MCF 10A (cell line): Measurements from ENCODE around the gene LOXL4. TPM values are rescaled to one million over a fixed set of nuclear protein-coding genes. Genes with fewer than 3 reads are reported as not detected.

ENCODE experiments used
- BruUV-seq: library from RNA; stranded (reverse); fragments of 400-500 nt; replicated peaks from 2 replicates; lab custom pipeline; 2021; lab: Mats Ljungman, UMichigan
- CTCF ChIA-PET: fragments of 300-600 bp; sonication (Branson Sonifier 250); formaldehyde crosslinking; extraction: SDS; loops from one replicate; lab custom pipeline; 2021; ENCODE audit warnings: antibody characterized with exemption, inconsistent platforms; lab: Yijun Ruan, JAX
- POLR2A ChIA-PET: fragments of 300-600, 350-650 bp; sonication (Branson Sonifier 250); formaldehyde crosslinking; extraction: SDS; loops from one replicate; lab custom pipeline; 2020; ENCODE audit warnings: antibody characterized with exemption, inconsistent platforms; lab: Yijun Ruan, JAX
- DNase-seq: peaks from one replicate; pipeline ENCODE4 v3.0.0-alpha.2; 2018; ENCODE audit not compliant: unreplicated experiment
- H3K27ac Mint-ChIP-seq: one replicate; pipeline ENCODE4 v1.8.0; 2022; ENCODE audit warnings: mild to moderate bottlenecking, low read depth, mixed read lengths; ENCODE audit not compliant: unreplicated experiment
- H3K27me3 Mint-ChIP-seq: one replicate; pipeline ENCODE4 v1.8.0; 2022; ENCODE audit warnings: mixed read lengths; ENCODE audit not compliant: insufficient read depth, unreplicated experiment
- H3K36me3 Mint-ChIP-seq: one replicate; pipeline ENCODE4 v1.8.0; 2022; ENCODE audit warnings: mild to moderate bottlenecking, moderate library complexity, mixed read lengths; ENCODE audit not compliant: insufficient read depth, unreplicated experiment
- H3K4me1 Mint-ChIP-seq: one replicate; pipeline ENCODE4 v1.8.0; 2022; ENCODE audit warnings: mixed read lengths; ENCODE audit not compliant: insufficient read depth, unreplicated experiment
- H3K4me3 Mint-ChIP-seq: one replicate; pipeline ENCODE4 v1.8.0; 2022; ENCODE audit warnings: mild to moderate bottlenecking, moderate library complexity, mixed read lengths; ENCODE audit not compliant: unreplicated experiment
- H3K9me3 Mint-ChIP-seq: one replicate; pipeline ENCODE4 v1.8.0; 2022; ENCODE audit warnings: mixed read lengths; ENCODE audit not compliant: unreplicated experiment
- CTCF ChIP-seq: fragments of 200-600 bp; IDR thresholded peaks from one replicate; pipeline ENCODE4 v1.8.0; 2022; ENCODE audit warnings: antibody characterized with exemption, mild to moderate bottlenecking; ENCODE audit not compliant: unreplicated experiment
- intact Hi-C: fragments of 100-400 bp; cut with micrococcal nuclease; formaldehyde crosslinking; loops from 2 replicates; pipeline ENCODE4 v1.14.1; 2022
- total RNA-seq: library from RNA; stranded (reverse); gene quantifications from 2 replicates; pipeline ENCODE4 v1.2.3, GENCODE V29; 2022

LOXL4 gene
- total RNA-seq, 1 experiment from 2014 or later, result not detected

DNA sequence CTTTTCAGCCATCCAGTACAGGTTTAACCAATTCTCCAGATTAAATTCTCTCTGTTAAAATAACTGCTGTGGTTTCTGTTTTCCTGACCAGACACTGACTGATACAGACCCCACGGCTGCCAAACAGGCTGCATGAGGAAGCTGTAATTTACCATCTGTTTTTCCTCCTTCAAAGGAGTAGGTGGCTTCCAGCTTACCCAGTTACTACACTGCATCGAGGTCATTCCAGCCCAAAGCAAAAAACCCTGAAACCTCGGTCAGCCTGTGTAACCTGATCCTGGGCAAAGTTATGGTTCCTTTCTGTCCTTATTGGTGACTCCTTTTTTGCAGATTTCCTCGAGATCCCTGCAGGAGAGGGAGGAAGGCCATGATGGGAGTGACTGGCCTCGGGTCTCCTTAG is 27.9 kb upstream of the LOXL4 start:
- Mint-ChIP-seq H3K4me3 (no peak overlapping the region), H3K27ac (no peak overlapping the region), H3K27me3 (peaks cover 12% of the 10 kb centered on the region), H3K9me3 (no peaks in the 10 kb centered on the region), H3K4me1 (peaks cover 20% of the 10 kb centered on the region), H3K36me3 (no peaks in the 10 kb centered on the region)
- DNase-seq, result peak; percentile 11
- ChIA-PET POLR2A (interaction anchor here (1.2 kb wide), 1 partner anchor 14 kb away, joined by 5 read pairs; no protein-coding TSS in a partner anchor), CTCF (interaction anchor here (0.7 to 3.1 kb wide), 8 partner anchors 10 to 130 kb away, joined by 3 to 18 read pairs (median 8); no protein-coding TSS in a partner anchor)
- intact Hi-C loops, result no loop called here
- BruUV-seq, result no TSS peak
- TF ChIP-seq CTCF, result no peak

- no peak overlapping the region for H3K4me3 Mint-ChIP-seq
- CTCF ChIA-PET, result interaction anchor here (0.7 to 3.1 kb wide), 6 partner anchors 10 to 129 kb away, joined by 3 to 18 read pairs (median 6); no protein-coding TSS in a partner anchor
Measured at GRCh38 chr10:98295401-98295811, 27.4 kb upstream of the LOXL4 start.

GRCh38 chr10:98294270-98294627 is 26.3 kb upstream of the LOXL4 start:
- H3K4me1 Mint-ChIP-seq, result peaks cover 20% of the 10 kb centered on the region
- no peaks in the 10 kb centered on the region for H3K9me3 Mint-ChIP-seq
- ChIA-PET POLR2A (no interaction called here), CTCF (interaction anchor here (0.6 to 2.8 kb wide), 7 partner anchors 9 to 1162 kb away, joined by 3 to 18 read pairs (median 3); no protein-coding TSS in a partner anchor)
- DNase-seq, result no peak
- H3K27me3 Mint-ChIP-seq, result peaks cover 11% of the 10 kb centered on the region
- no peak overlapping the region for H3K27ac Mint-ChIP-seq
- no peaks in the 10 kb centered on the region for H3K36me3 Mint-ChIP-seq
- BruUV-seq, result no TSS peak
- no peak overlapping the region for H3K4me3 Mint-ChIP-seq
- no peak for TF ChIP-seq CTCF
- intact Hi-C loops, result no loop called here

More at GRCh38 chr10:98295401-98295811, 27.4 kb upstream of the LOXL4 start:
- Mint-ChIP-seq H3K4me1 (peaks cover 20% of the 10 kb centered on the region), H3K36me3 (no peaks in the 10 kb centered on the region), H3K27ac (no peak overlapping the region), H3K9me3 (no peaks in the 10 kb centered on the region), H3K27me3 (peaks cover 11% of the 10 kb centered on the region)
- no peak for DNase-seq
- no TSS peak for BruUV-seq
- POLR2A ChIA-PET, result no interaction called here
- no peak for TF ChIP-seq CTCF
- intact Hi-C loops, result no loop called here

GRCh38 chr10:98293550-98294269 is 25.7 kb upstream of the LOXL4 start:
- H3K4me1 Mint-ChIP-seq, result peaks cover 20% of the 10 kb centered on the region
- H3K27me3 Mint-ChIP-seq, result peaks cover 11% of the 10 kb centered on the region
- TF ChIP-seq CTCF, result no peak
- ChIA-PET CTCF (interaction anchor here (0.7 to 2.8 kb wide), 7 partner anchors 9 to 428 kb away, joined by 3 to 18 read pairs (median 4); no protein-coding TSS in a partner anchor), POLR2A (no interaction called here)
- no peaks in the 10 kb centered on the region for H3K9me3 Mint-ChIP-seq
- BruUV-seq, result no TSS peak
- intact Hi-C loops, result no loop called here
- peak overlapping the region; percentile 51 for H3K27ac Mint-ChIP-seq
- no peaks in the 10 kb centered on the region for H3K36me3 Mint-ChIP-seq
- DNase-seq, result no peak
- H3K4me3 Mint-ChIP-seq, result no peak overlapping the region
